H1 (cell line): Measurements from ENCODE around the gene MAPK8IP1.

Source experiments
- EZH2 ChIP-seq: fragments of 200-600 bp; sonication (generic); IDR thresholded peaks from 2 replicates; pipeline ENCODE4 v1.7.1; 2012; ENCODE audit warnings: low read depth, mild to moderate bottlenecking, moderate library complexity, low read length, inconsistent platforms; ENCODE audit not compliant: severe bottlenecking
- JUN ChIP-seq: IDR thresholded peaks from 2 replicates; pipeline ENCODE4 v1.6.1; 2011; ENCODE audit warnings: low read depth, mild to moderate bottlenecking, improper control_type of control experiment, low read length
- JUND ChIP-seq: IDR thresholded peaks from 2 replicates; pipeline ENCODE4 v1.6.1; 2011; ENCODE audit warnings: mild to moderate bottlenecking, improper control_type of control experiment, low read length
- POLR2A ChIP-seq, 2 experiments: IDR thresholded peaks; 1 replicate in 1 of 2; 2 replicates in 1 of 2; pipeline ENCODE4 v1.6.1; 2011; ENCODE audit warnings: low read depth in 2 of 2, low read length in 2 of 2, mild to moderate bottlenecking in 2 of 2; ENCODE audit errors: control extremely low read depth in 1 of 2
- RNF2 ChIP-seq: fragments of 200-900, 300-1000 bp; sonication (generic); IDR thresholded peaks from 2 replicates; pipeline ENCODE4 v1.7.1; 2016; ENCODE audit warnings: borderline replicate concordance, low read depth, mild to moderate bottlenecking, antibody characterized with exemption, low read length; ENCODE audit not compliant: poor library complexity, severe bottlenecking; ENCODE audit errors: missing control alignments
- SIRT6 ChIP-seq: IDR thresholded peaks from one replicate; pipeline ENCODE4 v1.7.1; 2012; ENCODE audit warnings: low read length, inconsistent platforms
- TF ChIP-seq, protein P1 (sequence below), 3 experiments: IDR thresholded peaks; 1 replicate in 2 of 3; 2 replicates in 1 of 3; pipeline versions ENCODE4 v1.5.1 to v1.6.1; 2011; ENCODE audit warnings: low read length in 3 of 3, mild to moderate bottlenecking in 3 of 3, inconsistent platforms in 2 of 3, low read depth in 1 of 3, moderate library complexity in 1 of 3; ENCODE audit not compliant: insufficient read depth in 1 of 3; ENCODE audit errors: control extremely low read depth in 1 of 3
- TF ChIP-seq, protein P2 (sequence below): IDR thresholded peaks from 2 replicates; pipeline ENCODE4 v1.6.1; 2012; ENCODE audit warnings: low read length, inconsistent platforms

DNA sequence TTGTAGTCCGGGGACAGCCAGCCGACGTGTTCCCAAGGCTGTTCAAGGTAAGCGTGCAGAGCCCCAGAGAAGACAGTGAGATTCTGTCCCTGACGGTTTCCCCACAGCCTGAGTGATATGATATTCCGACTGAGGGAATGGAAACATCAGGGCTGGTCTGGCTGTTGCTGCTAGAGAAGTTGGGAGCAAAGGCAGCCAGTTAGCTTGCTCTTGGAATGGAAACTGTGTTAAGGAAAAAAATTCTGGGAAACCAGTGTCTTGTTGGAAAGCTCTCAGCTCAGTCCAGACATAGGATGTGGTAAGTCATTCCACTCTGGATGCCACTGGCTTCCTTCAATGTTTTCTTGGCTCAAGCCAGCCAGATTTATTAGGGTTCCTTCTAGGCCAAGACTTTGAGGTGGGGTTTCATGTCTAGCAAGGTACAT is 29.4 kb upstream of the MAPK8IP1 start:
- TF ChIP-seq SIRT6 (no peak), POLR2A (IDR thresholded peaks at IDR 0.05; ENCODE audit: control extremely low read depth in 1 of 2, low read depth in 2 of 2, low read length in 2 of 2) (no peak), RNF2 (no peak), EZH2 (no peak), JUN (no peak), JUND (no peak)
- TF ChIP-seq, protein P1, sequence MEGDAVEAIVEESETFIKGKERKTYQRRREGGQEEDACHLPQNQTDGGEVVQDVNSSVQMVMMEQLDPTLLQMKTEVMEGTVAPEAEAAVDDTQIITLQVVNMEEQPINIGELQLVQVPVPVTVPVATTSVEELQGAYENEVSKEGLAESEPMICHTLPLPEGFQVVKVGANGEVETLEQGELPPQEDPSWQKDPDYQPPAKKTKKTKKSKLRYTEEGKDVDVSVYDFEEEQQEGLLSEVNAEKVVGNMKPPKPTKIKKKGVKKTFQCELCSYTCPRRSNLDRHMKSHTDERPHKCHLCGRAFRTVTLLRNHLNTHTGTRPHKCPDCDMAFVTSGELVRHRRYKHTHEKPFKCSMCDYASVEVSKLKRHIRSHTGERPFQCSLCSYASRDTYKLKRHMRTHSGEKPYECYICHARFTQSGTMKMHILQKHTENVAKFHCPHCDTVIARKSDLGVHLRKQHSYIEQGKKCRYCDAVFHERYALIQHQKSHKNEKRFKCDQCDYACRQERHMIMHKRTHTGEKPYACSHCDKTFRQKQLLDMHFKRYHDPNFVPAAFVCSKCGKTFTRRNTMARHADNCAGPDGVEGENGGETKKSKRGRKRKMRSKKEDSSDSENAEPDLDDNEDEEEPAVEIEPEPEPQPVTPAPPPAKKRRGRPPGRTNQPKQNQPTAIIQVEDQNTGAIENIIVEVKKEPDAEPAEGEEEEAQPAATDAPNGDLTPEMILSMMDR (IDR thresholded peaks at IDR 0.05; ENCODE audit: control extremely low read depth in 1 of 3, insufficient read depth in 1 of 3, low read depth in 1 of 3, low read length in 3 of 3) = no peak
- TF ChIP-seq, protein P2, sequence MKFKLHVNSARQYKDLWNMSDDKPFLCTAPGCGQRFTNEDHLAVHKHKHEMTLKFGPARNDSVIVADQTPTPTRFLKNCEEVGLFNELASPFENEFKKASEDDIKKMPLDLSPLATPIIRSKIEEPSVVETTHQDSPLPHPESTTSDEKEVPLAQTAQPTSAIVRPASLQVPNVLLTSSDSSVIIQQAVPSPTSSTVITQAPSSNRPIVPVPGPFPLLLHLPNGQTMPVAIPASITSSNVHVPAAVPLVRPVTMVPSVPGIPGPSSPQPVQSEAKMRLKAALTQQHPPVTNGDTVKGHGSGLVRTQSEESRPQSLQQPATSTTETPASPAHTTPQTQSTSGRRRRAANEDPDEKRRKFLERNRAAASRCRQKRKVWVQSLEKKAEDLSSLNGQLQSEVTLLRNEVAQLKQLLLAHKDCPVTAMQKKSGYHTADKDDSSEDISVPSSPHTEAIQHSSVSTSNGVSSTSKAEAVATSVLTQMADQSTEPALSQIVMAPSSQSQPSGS = no peak
